MCF 10A (cell line): Measurements from ENCODE around the gene DYNLL2. TPM values are rescaled to one million over a fixed set of nuclear protein-coding genes. Genes with fewer than 3 reads are reported as not detected.
"Not testable (repeated sequence)": the region's sequence is repeated elsewhere in the genome, so short reads cannot be mapped to it uniquely, and the experiment has no call there.

Experiments used
- BruUV-seq: library from RNA; stranded (reverse); fragments of 400-500 nt; replicated peaks from 2 replicates; lab custom pipeline; 2021; lab: Mats Ljungman, UMichigan
- CTCF ChIA-PET: fragments of 300-600 bp; sonication (Branson Sonifier 250); formaldehyde crosslinking; extraction: SDS; loops from one replicate; lab custom pipeline; 2021; ENCODE audit warnings: antibody characterized with exemption, inconsistent platforms; lab: Yijun Ruan, JAX
- POLR2A ChIA-PET: fragments of 300-600, 350-650 bp; sonication (Branson Sonifier 250); formaldehyde crosslinking; extraction: SDS; loops from one replicate; lab custom pipeline; 2020; ENCODE audit warnings: antibody characterized with exemption, inconsistent platforms; lab: Yijun Ruan, JAX
- DNase-seq: peaks from one replicate; pipeline ENCODE4 v3.0.0-alpha.2; 2018; ENCODE audit not compliant: unreplicated experiment
- H3K27ac Mint-ChIP-seq: one replicate; pipeline ENCODE4 v1.8.0; 2022; ENCODE audit warnings: mild to moderate bottlenecking, low read depth, mixed read lengths; ENCODE audit not compliant: unreplicated experiment
- H3K27me3 Mint-ChIP-seq: one replicate; pipeline ENCODE4 v1.8.0; 2022; ENCODE audit warnings: mixed read lengths; ENCODE audit not compliant: insufficient read depth, unreplicated experiment
- H3K36me3 Mint-ChIP-seq: one replicate; pipeline ENCODE4 v1.8.0; 2022; ENCODE audit warnings: mild to moderate bottlenecking, moderate library complexity, mixed read lengths; ENCODE audit not compliant: insufficient read depth, unreplicated experiment
- H3K4me1 Mint-ChIP-seq: one replicate; pipeline ENCODE4 v1.8.0; 2022; ENCODE audit warnings: mixed read lengths; ENCODE audit not compliant: insufficient read depth, unreplicated experiment
- H3K4me3 Mint-ChIP-seq: one replicate; pipeline ENCODE4 v1.8.0; 2022; ENCODE audit warnings: mild to moderate bottlenecking, moderate library complexity, mixed read lengths; ENCODE audit not compliant: unreplicated experiment
- H3K9me3 Mint-ChIP-seq: one replicate; pipeline ENCODE4 v1.8.0; 2022; ENCODE audit warnings: mixed read lengths; ENCODE audit not compliant: unreplicated experiment
- CTCF ChIP-seq: fragments of 200-600 bp; IDR thresholded peaks from one replicate; pipeline ENCODE4 v1.8.0; 2022; ENCODE audit warnings: antibody characterized with exemption, mild to moderate bottlenecking; ENCODE audit not compliant: unreplicated experiment
- intact Hi-C: fragments of 100-400 bp; cut with micrococcal nuclease; formaldehyde crosslinking; loops from 2 replicates; pipeline ENCODE4 v1.14.1; 2022
- total RNA-seq: library from RNA; stranded (reverse); gene quantifications from 2 replicates; pipeline ENCODE4 v1.2.3, GENCODE V29; 2022

DYNLL2 gene
- total RNA-seq, 1 experiment from 2014 or later, result 15.5 TPM

DNA sequence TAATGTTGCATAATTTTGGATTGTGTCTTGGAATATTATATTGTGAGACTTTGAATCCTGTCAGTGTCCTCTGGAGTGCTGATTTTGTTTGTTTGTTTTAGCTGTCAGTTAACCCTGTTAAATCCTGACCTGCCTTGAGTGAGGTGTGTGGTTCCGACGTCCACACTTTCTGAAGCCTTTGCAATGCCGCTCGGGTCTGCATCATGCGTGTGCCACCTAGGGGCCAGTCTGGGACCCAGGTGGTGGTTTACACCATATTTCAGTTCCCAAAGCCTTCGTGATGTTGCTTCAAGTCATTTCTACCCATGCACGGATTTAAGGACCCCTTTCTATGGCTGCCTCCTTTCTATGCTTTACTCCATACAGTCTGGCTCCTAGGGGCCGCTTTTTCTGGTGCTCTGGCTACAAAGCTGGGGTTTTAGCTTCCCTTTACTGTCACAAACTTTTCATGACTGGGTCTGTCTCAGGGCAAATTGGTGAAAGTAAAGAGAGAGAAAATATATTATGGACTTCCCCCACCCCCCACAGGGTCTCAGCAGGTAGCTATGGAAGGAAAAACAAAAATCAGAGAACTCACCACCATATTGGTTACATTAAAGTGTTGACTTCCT, 53.6 kb downstream of the DYNLL2 start:
- intact Hi-C loops, result no loop called here
- no TSS peak for BruUV-seq
- CTCF ChIA-PET, result interaction anchor here (0.6 to 1.7 kb wide), 7 partner anchors 10 to 376 kb away, joined by 3 to 7 read pairs (median 4); no protein-coding TSS in a partner anchor
- no peaks in the 10 kb centered on the region for H3K4me1 Mint-ChIP-seq
- POLR2A ChIA-PET, result interaction anchor here (1.3 kb wide), 1 partner anchor 11 kb away, joined by 3 read pairs; no protein-coding TSS in a partner anchor
- peaks cover 92% of the 10 kb centered on the region for H3K27me3 Mint-ChIP-seq
- no peaks in the 10 kb centered on the region for H3K9me3 Mint-ChIP-seq
- H3K27ac Mint-ChIP-seq, result no peak overlapping the region
- H3K36me3 Mint-ChIP-seq, result no peaks in the 10 kb centered on the region
- DNase-seq, result peak; percentile 20
- peak; percentile 16 for TF ChIP-seq CTCF
- H3K4me3 Mint-ChIP-seq, result no peak overlapping the region

GRCh38 chr17:58141505-58141904, 58.3 kb downstream of the DYNLL2 start:
- no TSS peak for BruUV-seq
- intact Hi-C loops, result no loop called here
- ChIA-PET CTCF (no interaction called here), POLR2A (no interaction called here)
- H3K4me3 Mint-ChIP-seq, result no peak overlapping the region
- H3K27ac Mint-ChIP-seq, result no peak overlapping the region
- no peak for TF ChIP-seq CTCF
- no peaks in the 10 kb centered on the region for H3K36me3 Mint-ChIP-seq
- H3K9me3 Mint-ChIP-seq, result peaks cover 30% of the 10 kb centered on the region
- DNase-seq, result no peak
- H3K4me1 Mint-ChIP-seq, result no peaks in the 10 kb centered on the region
- peaks cover 84% of the 10 kb centered on the region for H3K27me3 Mint-ChIP-seq

- POLR2A ChIA-PET, H3K4me3 Mint-ChIP-seq, BruUV-seq, intact Hi-C loops, H3K4me1 Mint-ChIP-seq, H3K27ac Mint-ChIP-seq, CTCF ChIA-PET, DNase-seq, H3K36me3 Mint-ChIP-seq: not testable (repeated sequence)
- Mint-ChIP-seq H3K9me3 (peaks cover 32% of the 10 kb centered on the region), H3K27me3 (peaks cover 84% of the 10 kb centered on the region)
Observed at GRCh38 chr17:58143335-58143734, 60.1 kb downstream of the DYNLL2 start.

DNA sequence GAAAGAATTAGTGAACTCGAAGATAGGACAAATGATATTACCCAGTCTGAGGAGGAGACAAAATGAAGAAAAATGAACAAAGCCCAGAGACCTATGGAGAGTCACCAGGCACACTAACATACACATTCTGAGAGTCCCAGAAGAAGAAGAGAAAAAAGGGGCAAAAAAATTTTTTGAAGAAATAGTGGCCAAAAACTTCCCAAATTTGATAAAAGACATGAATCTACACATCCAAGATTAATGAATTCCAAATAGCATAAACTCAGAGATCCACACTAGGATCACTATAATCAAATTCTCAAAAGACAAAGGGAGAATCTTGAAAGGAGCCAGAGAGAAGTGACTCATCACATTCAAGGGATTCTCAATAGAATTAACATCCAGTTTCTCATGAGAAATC, 61.6 kb downstream of the DYNLL2 start:
- BruUV-seq, result no TSS peak
- ChIA-PET CTCF (no interaction called here), POLR2A (interaction anchor here (0.6 kb wide), 1 partner anchor 10 kb away, joined by 3 read pairs; no protein-coding TSS in a partner anchor)
- Mint-ChIP-seq H3K27me3 (peaks cover 84% of the 10 kb centered on the region), H3K4me1 (no peaks in the 10 kb centered on the region), H3K27ac (no peak overlapping the region), H3K9me3 (peaks cover 32% of the 10 kb centered on the region), H3K4me3 (no peak overlapping the region), H3K36me3 (no peaks in the 10 kb centered on the region)
- TF ChIP-seq CTCF, result no peak
- DNase-seq, result no peak
- intact Hi-C loops, result no loop called here

Other genes with a start within 250 kb of the DYNLL2 start
- gene MRPS23, start 233.4 kb upstream of the DYNLL2 start, total RNA-seq, result 54.1 and 59.3 TPM in 2 replicates
- 15.6 and 21.5 TPM in 2 replicates for gene CUEDC1, start 128.0 kb upstream of the DYNLL2 start, total RNA-seq
- gene VEZF1, start 95.2 kb upstream of the DYNLL2 start, total RNA-seq, result 66.8 and 69.1 TPM in 2 replicates
- gene SRSF1, start 76.2 kb upstream of the DYNLL2 start, total RNA-seq, result 381 and 493 TPM in 2 replicates
- gene OR4D1, start 65.0 kb downstream of the DYNLL2 start, total RNA-seq, result not detected in 2 replicates
- gene OR4D2, start 83.6 kb downstream of the DYNLL2 start, total RNA-seq, result not detected in 2 replicates
- gene EPX, start 109.3 kb downstream of the DYNLL2 start, total RNA-seq, result not detected in 2 replicates
- 15.4 and 22.8 TPM in 2 replicates for gene MKS1, start 135.8 kb downstream of the DYNLL2 start, total RNA-seq
- not detected in 2 replicates for gene LPO, start 155.2 kb downstream of the DYNLL2 start, total RNA-seq
- gene MPO, start 197.5 kb downstream of the DYNLL2 start, total RNA-seq, result 0.19 TPM in 1 of 2 replicates, not detected in the other
- gene TSPOAP1, start 245.4 kb downstream of the DYNLL2 start, total RNA-seq, result not detected in 2 replicates